GM18498 (cell line): Measurements from ENCODE around the gene SLIT1.

Source experiments
- ATAC-seq: cut with Tn5 transposase; IDR thresholded peaks from one replicate; pipeline ENCODE4 v1.9.1; 2021; ENCODE audit warnings: mild to moderate bottlenecking, moderate library complexity; ENCODE audit not compliant: unreplicated experiment

SLIT1 gene

DNA sequence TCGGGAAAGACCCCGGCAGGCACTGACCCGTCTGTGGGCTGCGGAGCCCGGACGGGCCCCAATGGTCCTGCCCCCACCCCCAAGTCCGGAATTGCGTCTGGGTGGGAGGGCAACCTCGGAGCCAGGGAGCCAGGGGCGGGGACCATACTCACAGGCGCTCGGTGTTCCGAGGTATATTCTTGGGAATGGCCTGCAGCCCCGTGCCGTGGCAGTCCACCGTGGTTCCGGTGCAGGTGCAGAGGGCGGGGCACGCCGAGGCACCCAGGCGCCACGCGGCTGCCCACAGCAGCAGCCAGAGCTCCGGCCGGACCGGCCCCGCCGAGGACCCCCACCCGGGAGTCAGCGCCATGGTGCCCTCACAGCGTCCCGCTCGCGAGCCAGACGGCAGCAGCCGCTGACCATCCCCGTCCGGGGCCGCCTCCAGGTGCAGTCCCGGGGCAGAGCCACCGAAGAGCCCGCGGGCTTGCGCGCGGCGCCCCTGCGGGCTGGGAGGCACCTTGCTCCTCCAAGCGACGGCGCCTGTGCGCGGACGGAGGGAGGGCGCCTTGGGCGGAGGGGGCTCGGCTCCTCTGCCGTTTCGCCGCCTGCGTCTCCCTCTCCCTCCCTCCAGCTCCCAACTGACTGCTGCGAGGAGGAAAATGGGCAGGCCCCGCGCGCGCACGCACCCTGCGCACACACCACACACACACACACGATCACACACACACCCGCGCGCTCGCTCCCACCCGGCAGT, at the start of gene SLIT1:
TSS of gene SLIT1 (minus strand) at position 634 of the 733 bp plus-strand sequence. CDS start at position 349, 285 bp downstream.
- no peak for ATAC-seq

DNA sequence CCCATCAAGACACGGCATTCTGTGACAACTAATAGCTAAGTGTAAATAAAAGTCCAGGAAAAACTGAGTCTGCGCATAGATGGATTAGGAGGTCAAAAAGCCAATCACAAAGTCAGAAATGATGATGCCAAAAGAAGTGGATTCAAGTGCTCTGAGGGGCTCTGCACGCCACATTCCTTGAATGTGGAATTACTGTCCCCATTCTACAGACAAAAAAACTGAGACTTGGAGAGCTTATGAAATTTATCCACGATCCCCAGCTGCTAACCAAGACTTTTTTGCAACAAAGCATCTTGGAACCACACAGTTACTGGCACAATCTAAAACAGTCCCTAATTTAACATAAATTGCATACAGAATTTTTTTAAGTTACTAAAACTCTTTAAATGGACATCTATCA, 49.6 kb upstream of the SLIT1 start:
- ATAC-seq: no peak

DNA sequence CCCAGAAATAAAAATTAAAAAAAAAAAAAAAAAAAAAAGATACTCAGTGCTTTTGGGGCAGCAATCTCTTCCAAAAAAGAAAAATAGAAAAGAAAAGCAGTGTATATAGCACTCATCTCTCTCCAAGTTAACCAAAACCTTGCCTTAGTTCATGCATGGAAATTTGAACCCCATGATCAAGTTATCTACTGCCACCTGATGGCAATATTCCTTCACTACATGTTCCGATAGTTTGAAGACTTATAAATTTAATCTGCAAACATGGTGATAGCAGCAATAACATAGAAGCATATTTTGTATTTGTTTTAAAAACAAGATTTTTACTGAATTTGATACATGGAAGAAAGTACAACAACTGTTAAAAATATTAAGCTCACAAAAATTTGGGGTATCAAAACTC, 48.6 kb upstream of the SLIT1 start:
- ATAC-seq: no peak

DNA sequence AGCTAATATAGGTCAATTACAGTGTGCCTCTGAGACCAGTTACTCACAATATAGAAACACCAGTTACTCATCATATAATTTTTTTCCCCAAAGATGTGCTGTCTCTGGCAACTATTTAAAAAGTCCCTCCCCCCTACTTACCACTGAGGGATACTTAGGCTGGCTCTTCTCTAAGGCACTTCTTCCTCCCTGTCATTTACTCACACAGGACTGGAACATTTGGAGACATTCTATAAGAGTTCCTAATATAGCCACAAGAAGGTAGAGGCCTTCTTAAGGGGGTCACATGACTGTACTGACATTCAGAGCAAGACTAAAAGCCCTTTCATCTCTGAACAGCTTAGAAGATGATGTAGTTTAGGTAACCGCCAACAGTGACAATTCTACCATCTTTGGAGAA, 44.4 kb upstream of the SLIT1 start:
- no peak for ATAC-seq

DNA sequence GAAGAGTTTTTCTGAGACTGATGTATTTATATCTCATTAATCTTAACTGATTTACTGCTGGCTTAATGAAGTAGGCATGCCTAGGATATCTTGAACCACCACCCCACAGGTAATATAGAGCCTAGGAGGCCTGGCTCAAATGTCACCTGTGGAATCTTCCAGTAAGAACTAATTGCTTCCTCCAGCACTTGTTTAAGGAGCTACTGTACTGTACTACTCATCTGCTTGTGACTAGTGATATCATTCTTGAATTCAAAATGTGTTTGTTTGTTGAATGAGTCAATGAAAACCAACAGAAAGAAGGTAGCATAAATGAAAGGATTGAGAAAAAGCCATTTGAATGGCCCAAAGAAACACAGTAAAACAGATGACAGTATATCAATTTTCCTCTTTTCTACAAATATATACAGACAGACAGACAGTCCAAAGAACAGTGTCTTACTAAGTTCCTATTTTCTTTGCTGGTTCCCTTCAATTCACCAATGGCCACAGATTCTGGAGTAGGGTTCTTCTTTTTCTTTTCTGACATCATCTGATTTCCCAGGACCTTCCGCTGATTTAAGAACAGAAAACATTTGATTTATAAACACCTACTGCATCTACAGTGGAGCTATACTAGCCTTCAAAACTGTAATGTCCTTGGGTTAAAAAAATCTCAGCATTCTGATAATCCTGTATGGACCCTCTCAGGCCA, 43.7 kb upstream of the SLIT1 start:
- ATAC-seq: no peak

DNA sequence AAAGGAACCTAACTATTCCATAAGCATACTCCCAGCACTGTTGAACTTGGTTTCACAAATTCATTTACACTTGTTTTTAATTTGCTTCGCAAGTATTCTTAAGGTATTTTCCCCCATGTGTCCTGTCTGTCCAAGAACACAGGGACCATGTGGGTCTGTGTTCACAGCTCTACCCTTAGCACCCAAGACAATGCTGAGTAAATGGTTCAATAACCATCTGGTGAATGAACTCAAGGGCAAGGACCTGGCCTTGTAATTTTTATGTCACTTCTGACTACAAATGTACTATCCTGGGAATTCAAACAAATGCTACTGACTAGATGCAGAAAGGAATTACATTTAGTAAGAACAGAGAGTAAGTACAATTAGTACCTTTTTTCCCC, 43.0 kb upstream of the SLIT1 start:
- no peak for ATAC-seq

DNA sequence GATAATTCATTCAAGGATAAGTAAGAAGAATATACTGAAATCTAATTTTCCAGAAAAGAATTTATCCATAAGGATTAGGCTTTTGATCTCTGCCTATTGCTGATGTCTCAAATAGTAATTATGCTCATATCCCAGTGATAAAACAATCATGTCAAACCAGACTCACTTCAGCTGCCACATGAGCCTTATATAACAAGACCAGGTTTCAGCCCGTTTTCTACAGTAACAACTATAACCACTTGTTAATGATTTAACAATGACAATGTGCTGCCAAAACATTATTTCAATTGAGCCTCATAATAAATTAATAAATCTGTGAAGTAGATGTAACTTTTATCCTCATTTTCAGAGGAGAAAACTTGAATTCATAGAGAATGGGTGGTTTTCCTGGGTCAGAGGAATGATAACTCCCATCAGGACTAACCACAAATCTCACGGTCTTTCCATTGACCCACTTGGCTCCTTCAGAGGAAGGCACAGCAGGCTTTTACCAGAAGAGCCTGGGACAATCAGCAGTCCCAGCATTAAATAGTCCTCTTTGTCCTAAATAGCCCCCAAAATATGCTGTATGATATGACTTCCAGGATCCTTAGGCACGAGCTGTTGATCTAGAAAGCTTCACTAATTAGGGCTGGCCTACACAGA, 42.5 kb upstream of the SLIT1 start:
- no peak for ATAC-seq

DNA sequence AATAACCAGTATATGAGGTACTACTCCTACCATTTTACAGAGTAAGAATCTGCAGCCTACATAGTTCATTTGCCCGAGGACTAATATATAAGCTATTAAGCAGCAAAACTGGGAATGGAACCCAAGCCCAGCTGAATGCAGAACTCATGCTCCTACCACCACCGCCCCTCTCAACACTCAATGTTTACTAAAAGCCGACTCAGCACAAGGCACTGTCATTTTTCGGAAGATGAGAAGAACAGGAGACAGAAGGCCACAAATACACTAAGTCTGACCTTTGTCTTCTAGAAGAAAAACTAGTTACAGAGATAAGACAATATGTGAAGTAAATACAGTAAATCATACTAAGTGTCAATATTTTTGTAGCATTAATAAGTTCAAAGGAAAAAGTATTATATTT, 40.6 kb upstream of the SLIT1 start:
- no peak for ATAC-seq

DNA sequence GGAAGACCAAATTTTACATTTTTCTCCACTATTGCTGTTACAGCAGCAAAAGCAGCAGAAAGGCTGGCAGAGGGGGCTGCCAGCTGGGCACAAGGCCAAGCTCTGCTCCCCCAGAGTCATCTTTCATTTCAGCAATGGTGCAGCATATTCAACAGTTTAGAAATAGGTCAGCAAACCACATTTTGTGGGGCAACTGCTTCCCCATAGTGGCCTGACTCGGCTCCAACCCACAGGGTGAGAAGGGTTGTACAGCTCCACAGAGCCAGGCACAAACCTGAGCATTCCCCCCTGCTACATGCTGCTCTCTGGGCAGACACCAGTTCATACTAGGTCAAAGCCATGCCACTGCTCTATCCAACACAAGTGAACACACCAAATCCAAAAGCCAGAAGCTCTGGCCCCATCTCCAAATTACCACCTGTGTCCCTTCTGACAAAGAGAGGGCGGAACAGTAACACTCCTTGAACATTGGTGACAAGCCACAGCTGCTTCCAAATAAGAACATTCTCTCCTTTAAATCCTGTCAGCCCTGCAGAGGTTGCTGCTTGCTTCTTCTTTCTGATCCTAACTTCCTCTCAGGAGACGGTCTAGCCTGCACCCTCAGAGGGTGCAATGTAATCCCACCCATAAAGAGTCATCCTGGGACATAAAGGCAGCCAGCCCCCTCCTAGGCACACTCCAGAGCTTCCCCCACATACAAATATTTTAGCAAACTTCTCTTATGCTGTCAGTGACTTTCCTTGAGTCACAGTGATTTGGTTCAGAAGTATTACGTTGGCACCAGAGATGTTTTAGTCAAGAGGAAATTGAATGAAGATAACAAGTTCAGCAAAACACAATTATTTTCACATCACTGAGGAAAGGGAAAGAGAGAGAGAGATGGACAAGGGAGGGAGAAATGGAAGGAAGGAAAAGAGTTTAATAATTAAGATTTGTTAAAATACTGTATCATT, 39.0 kb upstream of the SLIT1 start:
- no peak for ATAC-seq

DNA sequence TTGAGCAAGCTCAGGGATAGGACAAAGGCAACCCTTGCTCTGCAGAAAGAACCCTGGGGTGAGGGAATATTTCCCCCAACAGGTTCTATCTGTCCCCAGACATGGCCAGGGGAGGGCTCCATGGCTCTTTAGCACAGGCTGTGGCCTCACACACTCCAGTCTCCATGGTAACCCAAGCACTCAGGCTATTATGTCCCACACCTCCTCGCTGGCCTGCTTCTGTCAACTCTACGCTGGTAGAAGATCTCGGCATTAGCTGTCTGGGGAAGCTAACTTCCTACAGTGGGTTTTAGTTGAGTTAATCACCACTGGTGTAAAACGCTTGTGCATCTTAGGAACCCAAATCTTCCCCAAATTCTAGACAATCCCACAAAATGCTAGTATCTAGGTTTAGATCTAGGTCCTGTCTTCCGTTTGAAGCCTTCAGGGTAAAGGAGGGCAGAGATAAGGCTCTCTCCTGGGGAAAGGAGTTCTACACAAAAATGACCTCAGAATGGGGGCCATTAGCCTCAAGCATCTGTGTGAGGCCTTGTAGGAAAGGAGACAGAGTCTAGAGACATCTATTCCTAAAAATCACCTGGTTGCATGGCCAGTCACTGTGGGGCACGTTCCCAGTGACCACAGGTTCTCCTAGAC, 36.7 kb upstream of the SLIT1 start:
- ATAC-seq: no peak

DNA sequence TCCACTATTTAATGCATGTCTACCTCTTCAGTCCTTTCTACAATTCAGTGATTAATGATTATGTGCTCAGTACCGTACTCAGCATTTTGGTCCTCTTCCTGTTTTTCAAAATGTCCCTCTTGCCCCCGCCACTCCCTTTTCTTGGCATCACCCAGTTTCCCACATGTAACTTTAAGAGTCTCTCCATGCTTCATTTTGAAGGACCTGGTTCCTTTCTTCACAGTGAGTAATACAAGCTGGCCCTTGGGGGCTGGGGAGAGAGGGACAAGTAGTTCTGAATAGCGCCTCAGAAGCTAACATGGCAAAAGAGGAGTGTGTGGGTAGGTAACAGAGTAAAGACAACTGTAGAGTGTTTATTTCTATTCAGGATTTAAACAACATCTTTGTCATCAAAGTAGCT, 34.6 kb upstream of the SLIT1 start:
- no peak for ATAC-seq

DNA sequence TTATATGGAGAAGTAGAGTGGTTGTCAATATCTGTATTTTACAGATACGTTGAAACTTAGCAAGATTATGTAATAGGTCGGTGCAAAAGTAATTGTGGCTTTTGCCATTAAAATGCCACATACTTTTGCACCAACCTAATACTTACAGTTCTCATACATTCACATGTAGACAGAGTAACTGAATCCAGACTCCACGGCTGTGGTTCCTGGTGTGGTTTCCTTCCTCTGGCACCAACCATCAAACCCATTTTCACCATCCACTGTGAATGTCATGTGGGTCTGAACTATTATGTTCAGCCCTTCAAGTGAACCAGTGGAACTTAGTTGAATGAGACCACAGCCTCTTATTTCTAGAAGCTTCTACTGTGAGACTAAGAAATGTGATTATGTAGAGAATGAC, 31.5 kb upstream of the SLIT1 start:
- ATAC-seq: no peak

DNA sequence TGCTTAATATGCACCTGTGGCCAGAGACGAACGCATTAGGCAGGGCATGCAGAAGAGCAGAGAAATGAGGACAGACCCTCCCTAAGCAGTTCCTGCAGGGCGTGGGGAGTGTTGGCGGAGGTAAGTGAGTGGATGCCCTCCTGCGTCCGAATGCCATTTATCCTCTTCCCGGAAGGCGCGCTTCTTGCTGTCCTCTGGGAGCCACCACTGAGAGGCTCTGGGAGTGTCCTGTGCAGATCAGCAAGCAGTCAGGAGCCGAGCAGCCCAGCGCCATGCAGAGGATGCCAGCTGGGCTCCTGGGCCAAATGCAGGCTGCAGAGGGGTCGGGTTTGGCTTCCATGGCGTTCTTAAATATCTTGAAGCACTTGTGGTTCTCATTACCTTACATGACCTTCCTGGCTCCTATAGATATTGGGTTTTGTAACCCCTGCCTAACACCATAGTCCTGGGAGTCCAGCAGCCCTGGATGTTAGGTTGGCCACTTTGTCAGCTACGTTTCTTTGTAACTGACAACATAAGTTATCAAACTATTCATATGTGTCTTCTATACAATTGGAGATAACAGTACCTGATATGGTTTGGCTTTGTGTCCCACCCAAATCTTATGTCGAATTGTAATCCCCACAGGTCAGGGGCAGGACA, 30.0 kb upstream of the SLIT1 start:
- no peak for ATAC-seq

DNA sequence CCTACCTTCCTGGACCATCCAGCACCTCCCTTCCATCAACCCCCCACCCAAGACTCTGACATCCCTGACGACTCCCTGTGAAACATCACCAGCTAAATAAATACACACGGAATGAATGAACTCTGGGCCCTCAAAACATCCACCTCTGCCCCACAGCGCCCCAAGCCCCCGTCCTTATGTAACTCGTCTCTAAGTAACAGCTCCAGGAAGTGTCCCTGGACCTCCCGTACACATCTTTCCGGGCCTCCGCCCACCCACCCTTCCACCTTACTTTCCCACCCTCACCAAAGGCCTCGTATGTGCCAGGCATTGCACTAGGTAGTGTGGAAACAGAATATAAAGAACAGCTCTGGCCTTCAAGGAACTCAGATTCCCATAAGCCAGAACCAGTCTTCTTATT, 27.7 kb upstream of the SLIT1 start:
- no peak for ATAC-seq

DNA sequence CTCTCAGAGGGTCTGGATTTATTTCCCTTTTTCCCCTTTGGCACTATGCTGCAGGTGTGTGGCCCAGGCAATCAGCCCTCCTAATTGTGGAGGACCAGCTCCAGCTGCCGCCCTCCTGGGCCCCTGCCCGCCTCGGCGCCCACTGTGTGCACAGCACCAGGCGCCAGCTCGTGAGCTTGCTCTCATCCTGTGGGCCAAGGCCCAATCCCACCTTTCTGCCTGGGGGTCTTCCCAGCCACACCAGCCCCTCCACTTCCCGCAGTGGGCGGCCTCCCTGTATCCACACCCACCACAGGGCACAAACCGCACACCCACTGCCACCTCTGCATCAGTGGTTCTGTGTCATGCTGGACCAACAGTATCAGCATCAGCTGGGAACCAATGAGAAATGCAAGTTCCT, 25.5 kb upstream of the SLIT1 start:
- no peak for ATAC-seq

DNA sequence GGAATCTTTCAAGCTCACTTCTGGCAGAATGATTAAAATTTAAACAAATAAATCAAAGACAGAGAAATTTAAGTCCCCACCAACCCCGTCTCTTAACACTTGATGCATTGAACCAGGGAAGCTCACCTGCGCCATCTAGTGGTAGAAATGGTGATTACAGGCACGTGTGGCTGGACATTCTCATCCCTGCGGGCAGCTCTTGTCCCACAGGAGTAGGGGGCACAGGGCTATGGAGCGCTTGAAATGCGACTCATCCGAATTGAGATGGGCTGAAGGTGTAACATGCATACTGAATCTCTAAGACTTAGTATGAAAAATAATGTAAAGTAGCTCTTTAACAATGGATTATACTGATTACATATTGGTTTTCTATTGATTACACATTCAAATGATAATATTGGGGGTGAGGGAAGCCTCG, 24.8 kb upstream of the SLIT1 start:
- no peak for ATAC-seq

DNA sequence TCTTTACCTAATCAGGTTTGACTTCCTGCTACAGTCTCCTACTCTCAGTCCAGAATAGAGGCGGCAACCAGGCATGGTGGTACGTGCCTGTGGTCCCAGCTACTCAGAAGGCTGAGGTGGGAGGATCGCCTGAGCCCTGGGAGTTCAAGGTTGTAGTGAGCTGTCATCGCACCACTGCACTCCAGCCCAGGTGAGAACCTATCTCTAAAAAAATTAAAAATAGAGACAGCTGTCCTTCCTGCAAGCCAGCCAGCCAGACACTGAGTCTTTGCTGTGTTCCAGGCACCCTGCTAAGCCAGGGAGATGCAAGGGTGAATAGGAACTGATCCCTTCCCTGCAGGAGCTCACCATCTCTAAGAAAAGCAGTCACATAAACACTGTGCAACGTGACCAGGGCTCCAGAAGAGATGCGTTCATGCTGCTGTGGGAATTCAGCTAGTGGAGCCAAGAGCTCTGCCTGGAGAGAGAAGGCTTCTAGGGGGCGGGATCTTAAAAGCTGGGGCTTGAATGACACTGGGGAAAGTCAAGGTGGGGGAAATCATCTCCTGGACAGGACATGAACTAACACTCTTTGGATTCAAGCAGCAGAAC, 22.1 kb upstream of the SLIT1 start:
- ATAC-seq: no peak

DNA sequence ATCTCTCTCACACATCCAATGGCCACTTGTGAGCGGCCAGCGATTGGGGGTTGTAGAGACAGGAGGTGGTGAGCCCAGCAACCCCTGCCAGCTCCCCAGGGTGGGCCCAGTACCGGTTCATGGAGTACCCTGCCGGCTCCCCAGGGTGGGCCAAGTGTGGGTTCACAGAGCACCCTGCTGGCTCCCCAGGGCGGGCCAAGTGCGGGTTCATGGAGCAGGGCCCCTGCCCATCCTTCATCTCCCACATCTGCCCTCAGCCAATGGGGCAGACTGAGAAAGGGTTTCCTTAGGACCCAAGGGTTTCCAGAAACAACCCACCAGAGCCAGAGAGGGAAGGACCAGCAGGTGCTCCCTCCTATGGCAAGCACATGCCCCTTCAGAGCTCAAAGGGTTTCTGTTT, 21.4 kb upstream of the SLIT1 start:
- ATAC-seq: no peak

DNA sequence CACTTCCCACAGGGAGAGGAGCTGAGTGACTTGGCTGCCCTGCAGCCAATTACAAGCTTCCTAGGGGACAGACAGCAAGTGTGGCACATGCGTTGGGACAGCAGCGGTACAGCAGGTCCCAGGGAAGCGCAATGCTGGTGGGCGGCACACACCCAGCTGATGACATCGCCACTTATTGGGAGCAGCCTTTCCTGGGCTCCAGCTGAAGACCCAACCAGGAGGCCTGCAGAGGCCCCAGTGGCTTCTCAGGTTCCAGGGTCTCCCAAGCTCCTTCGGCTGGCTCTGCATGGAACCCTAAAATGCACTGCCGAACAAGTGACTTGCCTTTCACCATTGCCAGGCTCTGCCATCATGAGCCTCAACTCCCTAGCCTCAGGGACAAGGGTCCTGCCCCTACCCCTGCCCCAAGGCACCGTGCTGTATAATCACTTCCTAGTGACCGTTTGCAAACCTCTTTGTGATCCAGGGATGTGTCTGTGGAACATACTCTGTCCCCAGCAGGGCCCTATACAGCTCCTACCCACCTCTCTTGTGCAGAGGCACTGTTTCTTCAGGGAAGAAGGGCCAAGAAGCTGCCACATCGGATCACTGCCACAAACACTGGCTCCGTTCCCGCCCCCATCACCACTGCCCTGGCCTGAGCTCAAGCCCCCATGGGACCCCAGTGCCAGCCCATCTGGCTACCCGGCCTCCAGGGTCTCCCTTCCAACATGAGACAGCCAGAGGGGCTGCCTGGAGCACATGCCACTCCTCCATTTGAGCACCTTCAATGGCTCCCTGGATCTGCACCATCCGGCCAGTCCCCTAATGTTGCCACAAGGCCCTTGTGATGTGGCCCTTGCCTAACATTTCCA, 19.3 kb upstream of the SLIT1 start:
- no peak for ATAC-seq
